ENCODE data around the gene OTC.

OTC gene

GRCh38 chrX:38352362-38352761 lies at the start of gene OTC:
Gene OTC (plus strand): TSS chrX:38352604. CDS start chrX:38352697, 93 bp downstream.
- DNase-seq: no peak

GRCh38 chrX:38304010-38304409 lies 48.4 kb upstream of the OTC start:
- no peak for DNase-seq

GRCh38 chrX:38305971-38306370 lies 46.4 kb upstream of the OTC start:
- DNase-seq: no peak

GRCh38 chrX:38311743-38312142 lies 40.7 kb upstream of the OTC start:
- no peak for DNase-seq

- DNase-seq: no peak
Observed at GRCh38 chrX:38312436-38312835, 40.0 kb upstream of the OTC start.

- no peak for DNase-seq
Observed at GRCh38 chrX:38313190-38313589, 39.2 kb upstream of the OTC start.

- no peak for DNase-seq
Observed at GRCh38 chrX:38315186-38315585, 37.2 kb upstream of the OTC start.

GRCh38 chrX:38318196-38318595 lies 34.2 kb upstream of the OTC start:
- no peak for DNase-seq

GRCh38 chrX:38318606-38319005 lies 33.8 kb upstream of the OTC start:
- no peak for DNase-seq

GRCh38 chrX:38320819-38321218 lies 31.6 kb upstream of the OTC start:
- no peak for DNase-seq

- no peak for DNase-seq
Observed at GRCh38 chrX:38326086-38326485, 26.3 kb upstream of the OTC start.

- peak; percentile 54 for DNase-seq
Observed at GRCh38 chrX:38327007-38327774, 25.2 kb upstream of the OTC start, which contains the start of gene RPGR. Gene RPGR (minus strand): TSS chrX:38327509. CDS start chrX:38327367, 142 bp downstream.

- no peak for DNase-seq
Observed at GRCh38 chrX:38327775-38328081, 24.7 kb upstream of the OTC start.

- no peak for DNase-seq
Observed at GRCh38 chrX:38332505-38332904, 19.9 kb upstream of the OTC start.

- no peak for DNase-seq
Observed at GRCh38 chrX:38335382-38335781, 17.0 kb upstream of the OTC start.

- DNase-seq: no peak
Observed at GRCh38 chrX:38336538-38337240, 15.7 kb upstream of the OTC start.

GRCh38 chrX:38341442-38341841 lies 11.0 kb upstream of the OTC start:
- no peak for DNase-seq

- no peak for DNase-seq
Observed at GRCh38 chrX:38342853-38343778, 9.3 kb upstream of the OTC start.

- no peak for DNase-seq
Observed at GRCh38 chrX:38346150-38346549, 6.3 kb upstream of the OTC start.

GRCh38 chrX:38347136-38347535 lies 5.3 kb upstream of the OTC start:
- no peak for DNase-seq

- DNase-seq: no peak
Observed at GRCh38 chrX:38351346-38351745, 1.1 kb upstream of the OTC start.

- no peak for DNase-seq
Observed at GRCh38 chrX:38356401-38356800, 4.0 kb downstream of the OTC start.

All from NCI-H2081 treated with DMSO at 0.1 percent for 48 hours (cell line).